NCI-H345 (cell line): ENCODE measurements around the gene MAP2K1.

ENCODE experiments used
- DNase-seq: peaks from one replicate; lab custom pipeline; 2025; lab: John Stamatoyannopoulos, UW

The MAP2K1 gene

DNA sequence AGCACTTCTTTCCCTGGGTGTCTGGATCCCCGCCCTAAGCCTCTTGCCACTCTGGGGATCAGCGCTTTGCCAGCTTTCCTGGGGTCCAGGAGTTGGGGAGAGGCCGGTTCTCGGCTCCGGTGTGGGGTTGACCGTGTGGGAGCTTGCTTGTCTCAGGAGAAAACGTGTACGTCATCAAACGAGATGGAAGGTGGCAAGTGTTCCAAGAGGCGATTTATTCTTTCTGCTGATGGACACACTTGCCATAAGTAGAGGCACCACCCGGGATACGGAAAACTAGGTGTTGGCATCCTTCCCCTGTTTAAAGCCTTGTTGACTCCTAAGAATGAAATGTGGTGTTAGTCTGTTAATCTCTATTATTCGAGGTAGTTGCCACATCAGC lies 118.7 kb downstream of the MAP2K1 start:
- DNase-seq, result no peak

DNA sequence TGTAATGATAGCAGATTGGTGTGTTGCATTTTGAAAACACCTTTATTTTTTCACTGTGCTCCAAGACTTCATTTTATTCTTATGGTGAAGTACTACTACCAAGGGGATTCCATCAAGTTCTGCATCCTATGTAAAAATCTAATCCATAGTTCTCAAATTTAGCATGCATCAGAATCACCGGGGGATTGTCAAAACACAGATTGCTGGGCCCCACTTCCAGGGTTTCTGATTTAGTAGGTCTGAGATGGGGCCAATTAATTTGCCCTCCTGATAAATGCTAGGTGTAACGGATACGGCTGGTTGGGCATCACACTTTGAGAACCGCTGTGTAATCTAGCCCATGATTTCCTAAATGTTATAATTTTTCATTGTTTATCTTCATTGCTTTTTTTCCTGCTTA lies 119.1 kb downstream of the MAP2K1 start:
- no peak for DNase-seq

DNA sequence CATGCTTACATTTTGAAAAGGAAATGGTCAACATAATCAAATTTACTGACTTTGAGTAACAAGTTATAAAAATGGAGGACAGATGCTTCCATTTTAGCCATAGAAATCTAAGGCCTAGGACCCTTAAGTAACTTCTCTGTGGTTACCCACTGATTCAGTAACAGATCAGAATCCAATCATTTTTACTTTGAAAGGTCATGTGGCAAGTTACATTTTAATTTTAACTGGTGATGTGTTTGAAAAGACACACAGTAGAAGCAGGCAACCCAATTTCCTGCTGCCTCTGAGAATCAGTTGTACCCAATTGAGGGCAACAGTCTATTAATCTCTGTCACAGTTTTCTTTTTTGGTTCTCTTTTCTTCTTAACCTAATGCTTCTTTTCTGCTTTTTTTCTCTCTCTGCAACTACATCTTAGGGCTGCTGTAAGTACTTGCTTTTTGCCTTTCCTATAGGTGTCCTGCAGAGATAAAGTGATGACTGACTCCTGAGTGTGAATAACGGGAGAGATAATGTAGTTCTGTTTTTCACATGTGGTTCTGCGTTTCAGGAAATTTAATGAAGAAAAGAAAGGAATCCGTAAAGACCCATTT lies 121.7 kb downstream of the MAP2K1 start:
- DNase-seq, result no peak

GRCh38 chr15:66514586-66514985 lies 127.9 kb downstream of the MAP2K1 start:
- DNase-seq, result no peak

- no peak for DNase-seq
These were observed 129.2 kb downstream of the MAP2K1 start for GRCh38 chr15:66515901-66516322.

DNA sequence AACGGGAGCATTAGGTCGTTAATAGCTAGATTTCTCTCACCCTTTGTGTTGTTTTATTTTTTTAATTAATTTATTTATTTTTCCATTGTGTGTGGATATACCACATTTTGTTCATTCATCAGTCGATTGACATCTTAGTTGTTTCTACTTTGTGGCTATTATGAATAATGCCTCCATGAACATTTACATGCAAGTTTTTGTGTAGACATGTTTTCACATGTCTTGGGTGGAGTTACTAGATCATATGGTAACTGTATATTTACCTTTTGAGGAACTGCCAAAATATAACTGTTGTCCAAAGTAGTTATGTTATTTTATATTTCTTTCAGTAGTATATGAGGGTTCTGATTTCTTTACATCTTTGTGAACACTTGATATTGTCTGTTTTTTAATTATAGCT lies 137.2 kb downstream of the MAP2K1 start:
- DNase-seq, result no peak

DNA sequence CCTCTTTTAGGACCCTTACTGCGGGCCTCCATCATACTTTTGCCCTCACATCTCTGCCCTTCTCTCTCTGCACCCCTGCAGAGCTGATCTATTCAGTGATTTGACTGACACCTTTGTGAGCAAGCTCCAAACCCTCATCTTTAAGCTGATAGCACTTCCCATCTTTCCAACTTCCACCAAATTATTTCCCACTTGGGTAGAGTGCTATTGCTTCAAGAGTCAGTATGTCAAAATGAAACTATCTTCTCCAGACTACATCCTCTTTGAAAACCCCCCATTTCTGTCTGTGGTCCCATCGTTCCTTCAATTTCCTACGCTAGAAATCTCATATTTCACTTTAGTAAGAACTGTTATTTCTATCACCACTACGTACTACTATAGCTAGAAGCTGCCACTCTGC lies 138.1 kb downstream of the MAP2K1 start:
- no peak for DNase-seq

- DNase-seq, result no peak
These were observed 148.3 kb downstream of the MAP2K1 start for GRCh38 chr15:66535056-66535455.
